GM12874 (cell line): ENCODE data around the gene GJC1.

ENCODE experiments used
- TF ChIP-seq, protein P1 (sequence below): IDR thresholded peaks from 2 replicates; pipeline ENCODE4 v1.5.1; 2011; ENCODE audit warnings: low read depth, mild to moderate bottlenecking, control low read depth, low read length, moderate library complexity; ENCODE audit not compliant: insufficient read depth

GJC1 gene

DNA sequence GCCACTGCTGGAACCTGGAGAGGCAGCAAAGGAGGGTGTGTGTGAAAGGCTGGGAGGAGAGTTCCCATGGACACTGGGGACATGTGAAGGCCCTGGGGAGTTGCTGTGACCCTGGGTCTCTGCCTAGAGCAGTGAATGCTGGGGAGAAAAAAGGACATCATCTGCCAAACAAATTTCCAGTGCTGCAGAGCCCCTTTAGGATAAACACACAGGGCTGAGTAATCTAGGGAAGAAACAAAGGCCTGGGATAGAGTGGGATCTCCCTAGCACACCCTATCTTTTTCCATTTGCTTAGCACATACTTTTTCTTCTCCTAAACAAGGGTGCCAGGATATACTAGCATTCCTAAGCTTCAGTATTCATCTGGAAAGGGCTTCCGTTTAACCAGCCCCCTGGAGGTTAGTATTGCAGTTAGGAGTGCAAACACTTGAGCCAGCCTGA, 14.3 kb upstream of the GJC1 start:
- TF ChIP-seq, protein P1, sequence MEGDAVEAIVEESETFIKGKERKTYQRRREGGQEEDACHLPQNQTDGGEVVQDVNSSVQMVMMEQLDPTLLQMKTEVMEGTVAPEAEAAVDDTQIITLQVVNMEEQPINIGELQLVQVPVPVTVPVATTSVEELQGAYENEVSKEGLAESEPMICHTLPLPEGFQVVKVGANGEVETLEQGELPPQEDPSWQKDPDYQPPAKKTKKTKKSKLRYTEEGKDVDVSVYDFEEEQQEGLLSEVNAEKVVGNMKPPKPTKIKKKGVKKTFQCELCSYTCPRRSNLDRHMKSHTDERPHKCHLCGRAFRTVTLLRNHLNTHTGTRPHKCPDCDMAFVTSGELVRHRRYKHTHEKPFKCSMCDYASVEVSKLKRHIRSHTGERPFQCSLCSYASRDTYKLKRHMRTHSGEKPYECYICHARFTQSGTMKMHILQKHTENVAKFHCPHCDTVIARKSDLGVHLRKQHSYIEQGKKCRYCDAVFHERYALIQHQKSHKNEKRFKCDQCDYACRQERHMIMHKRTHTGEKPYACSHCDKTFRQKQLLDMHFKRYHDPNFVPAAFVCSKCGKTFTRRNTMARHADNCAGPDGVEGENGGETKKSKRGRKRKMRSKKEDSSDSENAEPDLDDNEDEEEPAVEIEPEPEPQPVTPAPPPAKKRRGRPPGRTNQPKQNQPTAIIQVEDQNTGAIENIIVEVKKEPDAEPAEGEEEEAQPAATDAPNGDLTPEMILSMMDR: no peak

DNA sequence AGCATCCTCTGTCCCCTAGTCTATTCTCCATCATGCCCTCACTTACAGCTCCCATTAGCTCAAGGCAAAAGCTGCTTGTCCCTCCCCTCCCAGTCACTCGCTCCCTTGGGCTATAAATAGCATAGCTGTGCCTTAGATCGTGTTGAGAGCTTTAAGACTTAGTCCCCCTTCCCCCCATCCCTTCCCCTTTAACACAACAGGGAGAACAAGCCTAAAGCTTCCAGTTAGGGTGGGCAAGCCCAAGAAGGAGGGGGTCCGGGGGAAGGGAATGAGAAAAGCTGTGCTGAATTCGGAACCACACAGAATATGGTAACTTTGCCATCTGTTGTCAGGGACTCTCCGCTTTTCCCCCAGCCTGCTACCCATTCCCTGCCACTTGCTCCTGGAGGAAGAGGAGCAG, 12.7 kb upstream of the GJC1 start:
- TF ChIP-seq, protein P1: no peak

DNA sequence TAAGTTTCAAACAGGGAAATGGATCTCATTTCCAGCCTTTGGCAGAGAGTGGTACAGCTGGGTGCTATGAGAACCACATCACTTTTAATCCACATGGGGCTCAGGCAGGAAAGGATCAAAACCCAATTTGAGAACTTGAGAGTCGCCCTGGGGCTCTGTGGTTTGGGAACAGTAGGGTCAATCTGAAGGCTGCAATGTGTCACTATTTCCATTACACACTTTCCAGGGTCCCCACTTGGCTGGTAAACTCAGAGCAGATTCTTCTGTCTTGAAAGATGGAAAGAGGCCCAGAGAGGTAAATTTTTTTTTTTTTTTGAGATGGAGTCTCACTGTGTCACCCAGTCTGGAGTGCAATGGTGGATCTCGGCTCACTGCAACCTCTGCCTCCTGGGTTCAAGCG, 10.8 kb upstream of the GJC1 start:
- TF ChIP-seq, protein P1: no peak

DNA sequence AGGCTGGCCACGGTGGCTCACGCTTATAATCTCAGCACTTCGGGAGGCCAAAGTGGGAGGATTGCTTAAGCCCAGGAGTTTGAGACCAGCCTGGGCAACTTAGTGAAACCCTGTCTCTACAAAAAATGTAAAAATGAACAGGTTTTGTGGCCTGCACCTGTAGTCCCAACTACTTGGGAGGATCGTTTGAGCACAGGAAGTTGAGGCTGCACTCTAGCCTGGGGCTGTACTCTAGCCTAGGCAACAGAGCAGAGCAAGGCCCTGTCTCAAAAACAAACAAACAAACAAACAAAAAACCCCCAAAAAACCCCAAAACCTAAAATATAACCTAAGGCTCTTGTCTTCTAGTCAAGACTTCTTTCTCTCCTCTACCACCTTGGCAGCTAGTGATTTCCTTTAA, 10.2 kb upstream of the GJC1 start:
- TF ChIP-seq, protein P1: no peak

DNA sequence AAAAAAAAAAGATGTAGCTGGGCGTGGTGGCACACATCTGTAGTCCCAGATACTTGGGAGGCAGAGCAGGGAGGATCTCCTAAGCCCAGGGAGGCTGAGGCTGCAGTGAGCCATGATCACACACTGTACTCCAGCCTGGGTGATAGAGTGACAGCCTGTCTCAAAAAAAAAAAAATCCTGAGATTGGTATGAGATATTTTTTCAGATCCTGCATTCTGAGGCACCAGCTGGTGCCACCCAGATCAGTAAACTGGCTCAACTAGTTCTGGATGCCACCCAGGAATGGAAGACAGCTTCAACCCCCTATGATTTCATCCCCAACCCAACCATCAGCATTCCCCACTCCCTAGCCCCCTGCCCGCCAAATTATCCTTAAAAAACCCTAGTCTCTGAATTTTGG, 7.1 kb upstream of the GJC1 start:
- TF ChIP-seq, protein P1: no peak

DNA sequence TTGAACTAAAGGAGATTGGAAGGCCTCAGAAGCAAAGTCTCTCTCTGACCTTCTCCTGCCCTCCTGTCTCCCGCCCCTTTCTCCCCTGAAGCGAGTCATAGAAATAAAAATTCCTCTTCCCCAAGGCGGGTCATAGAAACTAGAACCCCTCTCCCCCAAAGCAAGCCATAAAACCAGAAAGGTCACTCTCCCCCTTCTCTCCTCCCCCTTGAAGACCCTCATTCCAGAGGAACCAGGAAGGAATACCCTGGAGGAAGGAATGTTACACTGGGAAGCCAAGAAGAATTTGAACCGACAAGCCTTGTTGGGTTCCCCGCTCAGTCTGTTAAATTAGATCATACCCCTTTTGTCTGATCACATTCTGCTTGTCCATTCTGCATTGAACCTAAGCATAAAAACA, 2.7 kb upstream of the GJC1 start:
- TF ChIP-seq, protein P1: no peak

DNA sequence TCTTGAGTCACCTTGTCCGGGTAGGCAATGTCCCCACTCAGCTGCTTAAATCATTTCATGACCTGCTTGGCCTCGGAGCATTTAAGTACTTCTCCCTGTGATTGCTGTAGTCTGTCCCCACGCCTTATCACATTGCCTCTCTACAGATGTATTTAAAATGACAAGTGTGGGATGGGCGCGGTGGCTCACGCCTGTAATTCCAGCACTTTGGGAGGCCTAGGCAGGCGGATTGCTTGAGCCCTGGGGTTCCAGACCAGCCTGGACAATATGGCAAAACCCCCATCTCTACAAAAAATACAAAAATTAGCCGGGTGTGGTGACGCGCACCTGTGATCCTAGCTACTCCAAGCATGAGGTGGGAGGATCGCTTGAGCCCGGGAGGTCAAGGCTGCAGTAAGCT, 1.3 kb upstream of the GJC1 start:
- TF ChIP-seq, protein P1: no peak
